Activated CD4-positive, alpha-beta T cell treated with anti-CD3 and anti-CD28 coated beads, Interleukin-2, Interleukin-4, amounts not matched to agents 100 ng/mL and 50 ng/mL, durations not matched to agents 16 hours and 8 hours (primary cell): Measurements from ENCODE around the gene ADAR.
A peak's percentile ranks its signal among the peaks of the same experiment; 100 is the strongest.
"Not testable (repeated sequence)": the region's sequence is repeated elsewhere in the genome, so short reads cannot be mapped to it uniquely, and the experiment has no call there.

ENCODE experiments used
- DNase-seq: peaks from one replicate; pipeline ENCODE4 v3.0.0-alpha.2; 2020; ENCODE audit warnings: low spot score

The ADAR gene, protein sequence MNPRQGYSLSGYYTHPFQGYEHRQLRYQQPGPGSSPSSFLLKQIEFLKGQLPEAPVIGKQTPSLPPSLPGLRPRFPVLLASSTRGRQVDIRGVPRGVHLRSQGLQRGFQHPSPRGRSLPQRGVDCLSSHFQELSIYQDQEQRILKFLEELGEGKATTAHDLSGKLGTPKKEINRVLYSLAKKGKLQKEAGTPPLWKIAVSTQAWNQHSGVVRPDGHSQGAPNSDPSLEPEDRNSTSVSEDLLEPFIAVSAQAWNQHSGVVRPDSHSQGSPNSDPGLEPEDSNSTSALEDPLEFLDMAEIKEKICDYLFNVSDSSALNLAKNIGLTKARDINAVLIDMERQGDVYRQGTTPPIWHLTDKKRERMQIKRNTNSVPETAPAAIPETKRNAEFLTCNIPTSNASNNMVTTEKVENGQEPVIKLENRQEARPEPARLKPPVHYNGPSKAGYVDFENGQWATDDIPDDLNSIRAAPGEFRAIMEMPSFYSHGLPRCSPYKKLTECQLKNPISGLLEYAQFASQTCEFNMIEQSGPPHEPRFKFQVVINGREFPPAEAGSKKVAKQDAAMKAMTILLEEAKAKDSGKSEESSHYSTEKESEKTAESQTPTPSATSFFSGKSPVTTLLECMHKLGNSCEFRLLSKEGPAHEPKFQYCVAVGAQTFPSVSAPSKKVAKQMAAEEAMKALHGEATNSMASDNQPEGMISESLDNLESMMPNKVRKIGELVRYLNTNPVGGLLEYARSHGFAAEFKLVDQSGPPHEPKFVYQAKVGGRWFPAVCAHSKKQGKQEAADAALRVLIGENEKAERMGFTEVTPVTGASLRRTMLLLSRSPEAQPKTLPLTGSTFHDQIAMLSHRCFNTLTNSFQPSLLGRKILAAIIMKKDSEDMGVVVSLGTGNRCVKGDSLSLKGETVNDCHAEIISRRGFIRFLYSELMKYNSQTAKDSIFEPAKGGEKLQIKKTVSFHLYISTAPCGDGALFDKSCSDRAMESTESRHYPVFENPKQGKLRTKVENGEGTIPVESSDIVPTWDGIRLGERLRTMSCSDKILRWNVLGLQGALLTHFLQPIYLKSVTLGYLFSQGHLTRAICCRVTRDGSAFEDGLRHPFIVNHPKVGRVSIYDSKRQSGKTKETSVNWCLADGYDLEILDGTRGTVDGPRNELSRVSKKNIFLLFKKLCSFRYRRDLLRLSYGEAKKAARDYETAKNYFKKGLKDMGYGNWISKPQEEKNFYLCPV

DNA sequence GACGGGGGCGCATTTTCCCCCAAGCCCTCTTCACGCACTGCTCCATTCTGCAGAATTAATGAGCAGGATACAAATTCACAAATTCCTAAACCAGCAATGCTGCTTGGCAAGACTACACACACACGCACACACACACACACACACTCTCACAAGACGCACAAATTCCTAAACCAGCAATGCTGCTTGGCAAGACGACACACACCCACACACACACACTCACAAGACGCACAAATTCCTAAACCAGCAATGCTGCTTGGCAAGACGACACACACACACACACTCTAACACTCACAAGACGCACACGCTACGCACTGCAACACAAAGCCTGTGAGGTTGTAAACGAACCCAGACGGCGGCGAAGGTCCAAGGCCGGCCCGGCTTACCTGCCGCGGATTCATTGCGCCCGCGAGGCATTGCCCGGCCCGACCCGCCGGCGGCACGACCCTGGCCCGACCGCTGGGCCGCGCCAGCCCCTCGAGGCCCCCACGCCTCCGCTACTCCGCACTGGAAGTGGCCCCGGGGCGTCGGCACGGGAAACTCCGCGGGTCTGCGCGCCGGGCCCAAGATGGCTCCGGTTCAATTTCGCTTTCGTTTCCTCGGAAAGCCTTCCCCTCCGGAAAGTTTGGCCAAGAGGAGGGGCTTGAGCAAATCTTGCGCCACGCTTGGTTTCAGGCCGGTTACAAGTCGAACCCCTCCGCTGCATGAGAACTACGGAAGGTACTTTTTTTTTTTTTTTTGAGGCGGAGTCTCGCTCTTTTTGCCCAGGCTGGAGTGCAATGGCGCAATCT lies at the start of gene ADAR:
Gene ADAR (minus strand): TSS at position 578 of the 788 bp plus-strand sequence. CDS start 180 bp downstream, at position 398.
- DNase-seq: peak; percentile 95

DNA sequence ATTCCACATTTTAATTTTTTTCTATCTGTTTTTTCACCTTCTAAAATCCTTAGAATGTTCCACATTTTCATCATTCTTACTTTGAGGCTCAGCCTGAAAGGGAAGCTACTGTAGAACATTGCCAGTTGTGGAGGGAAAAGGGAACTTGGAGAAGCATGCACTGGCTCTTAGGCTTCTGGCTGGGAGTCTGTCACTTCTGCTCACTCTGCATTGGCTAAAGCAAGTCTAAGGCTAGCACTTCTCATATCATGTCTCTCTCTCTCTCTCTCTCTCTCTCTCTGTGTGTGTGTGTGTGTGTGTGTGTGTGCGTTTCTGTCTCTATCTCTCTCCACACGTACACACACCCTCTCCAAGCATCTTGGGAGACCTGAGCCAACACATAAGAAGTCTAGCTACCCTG lies 49.6 kb upstream of the ADAR start:
- no peak for DNase-seq

DNA sequence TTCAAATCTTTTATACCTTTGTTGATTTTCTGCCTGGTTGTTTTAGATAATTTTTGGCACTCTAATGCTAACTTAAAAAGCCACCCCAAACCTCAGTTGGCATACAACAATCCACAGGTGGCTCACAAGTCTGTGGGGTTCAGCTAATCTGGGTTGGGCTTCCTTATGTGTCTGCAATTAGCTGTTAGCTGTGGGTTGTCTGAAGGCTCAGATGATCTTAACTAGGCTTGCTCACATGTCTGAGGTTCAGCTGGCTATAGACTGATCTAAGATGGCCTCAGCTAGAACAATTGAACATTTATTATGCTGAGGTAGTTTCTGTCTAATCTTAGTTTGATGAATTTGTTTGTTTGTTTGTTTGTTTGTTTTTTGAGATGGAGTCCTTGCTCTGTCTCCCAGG lies 44.9 kb upstream of the ADAR start:
- DNase-seq: no peak

- DNase-seq: not testable (repeated sequence)
Observed at GRCh38 chr1:154644724-154645123, 36.7 kb upstream of the ADAR start.

DNA sequence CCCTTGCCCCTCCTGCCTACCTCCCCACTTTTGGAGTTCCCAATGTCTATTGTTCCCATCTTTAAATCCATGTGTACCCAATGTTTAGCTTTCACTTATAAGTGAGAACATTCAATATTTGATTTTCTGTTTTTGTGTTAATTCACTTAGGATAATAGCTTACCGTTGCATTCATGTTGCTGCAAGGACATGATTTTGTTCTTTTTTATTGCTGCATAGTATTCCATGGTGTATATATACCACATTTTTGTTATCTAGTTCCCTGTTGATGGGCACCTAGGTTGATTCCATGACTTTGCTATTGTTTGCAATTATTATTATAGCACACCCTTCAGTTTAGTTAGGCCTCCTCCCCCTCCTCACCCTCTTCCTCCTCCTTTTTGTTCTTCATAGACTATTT lies 33.5 kb upstream of the ADAR start:
- no peak for DNase-seq

DNA sequence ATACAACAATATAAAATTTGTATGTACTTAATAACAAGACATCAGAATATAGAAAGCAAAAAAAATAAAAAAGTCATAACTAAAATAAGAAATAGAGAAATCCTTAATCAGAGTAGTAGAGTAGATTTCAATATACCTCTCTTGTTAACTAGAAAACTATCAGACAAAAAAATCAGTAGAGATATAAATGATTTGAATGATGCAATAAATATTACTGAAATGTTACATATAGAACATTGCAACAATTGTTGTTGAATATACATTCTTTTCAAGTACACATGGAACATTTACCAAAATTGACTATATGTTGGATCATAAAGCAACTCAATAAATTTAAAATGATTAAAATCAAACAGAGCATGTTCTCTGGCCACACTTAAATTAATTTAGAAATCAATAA lies 31.9 kb upstream of the ADAR start:
- DNase-seq: no peak

DNA sequence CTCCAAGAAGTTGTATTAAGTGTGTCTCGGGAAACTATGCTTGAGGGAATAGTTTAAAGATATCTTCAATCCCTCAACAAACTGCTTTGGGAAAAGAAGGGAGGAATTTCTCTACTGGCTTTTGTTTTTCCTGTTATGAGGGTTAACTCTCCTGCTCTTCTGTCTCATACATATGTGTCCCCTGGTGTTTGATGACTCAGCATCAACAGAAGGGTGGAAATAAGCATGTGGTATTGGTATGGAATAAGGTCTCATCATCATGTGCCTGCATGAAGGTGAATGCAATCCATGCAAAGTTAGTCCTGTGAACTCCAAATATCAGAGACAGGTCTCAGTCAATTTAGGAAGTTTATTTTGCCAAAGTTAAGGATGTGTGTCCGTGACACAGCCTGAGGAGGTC lies 27.2 kb upstream of the ADAR start:
- DNase-seq: no peak

DNA sequence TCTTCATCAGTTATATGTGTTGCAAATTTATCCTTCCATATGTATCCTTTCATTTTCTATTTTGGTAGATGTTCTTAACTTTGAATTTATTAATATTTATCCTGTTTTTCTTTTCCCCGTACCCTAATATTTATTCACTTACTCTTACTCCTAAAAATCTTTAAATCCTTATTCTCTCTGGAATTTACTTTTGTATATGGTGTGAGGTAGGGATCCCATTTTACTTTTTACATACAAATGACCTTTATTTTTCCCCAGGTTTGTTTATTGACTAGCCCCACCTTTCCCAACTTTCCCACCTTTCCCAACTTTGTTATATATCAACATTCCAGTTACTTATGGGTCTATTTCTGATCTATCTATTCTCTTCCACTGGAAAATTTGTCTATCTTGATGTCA lies 21.7 kb upstream of the ADAR start:
- no peak for DNase-seq

DNA sequence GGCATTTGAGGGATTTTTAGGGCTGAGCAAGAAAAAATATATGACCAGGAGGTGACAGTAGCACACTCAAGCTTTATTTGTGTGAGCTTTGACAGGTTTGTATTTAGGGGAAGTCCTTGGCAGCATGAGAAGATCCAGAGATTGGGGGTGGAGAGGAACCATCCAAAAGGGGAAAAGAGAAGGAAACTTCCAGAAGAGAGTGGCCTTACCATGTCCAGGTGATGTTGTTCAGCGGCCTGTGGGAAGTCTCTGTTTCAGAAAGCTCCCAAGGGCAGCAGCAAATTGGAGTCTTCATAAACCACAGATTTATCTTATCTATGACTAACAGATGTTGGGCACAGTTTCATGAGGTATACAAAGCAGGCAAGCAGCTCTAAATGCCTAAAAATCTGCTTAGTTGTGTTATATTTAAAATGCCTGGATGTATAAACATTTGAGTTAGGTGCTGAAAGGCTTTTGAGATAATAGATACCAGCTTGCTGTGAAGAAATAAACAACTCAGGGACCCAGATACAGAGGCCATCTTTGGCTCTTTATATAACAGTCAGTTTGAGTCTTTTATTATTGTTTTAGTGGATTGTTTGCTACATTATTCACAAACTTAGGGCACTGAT lies 21.2 kb upstream of the ADAR start:
- DNase-seq: no peak

GRCh38 chr1:154628121-154628405 lies 20.1 kb upstream of the ADAR start:
- DNase-seq: no peak

- peak; percentile 92 for DNase-seq
Observed at GRCh38 chr1:154627257-154628120, 19.5 kb upstream of the ADAR start.

GRCh38 chr1:154626456-154627256 lies 18.7 kb upstream of the ADAR start:
- no peak for DNase-seq

GRCh38 chr1:154624746-154625643 lies 17.0 kb upstream of the ADAR start:
- no peak for DNase-seq

DNA sequence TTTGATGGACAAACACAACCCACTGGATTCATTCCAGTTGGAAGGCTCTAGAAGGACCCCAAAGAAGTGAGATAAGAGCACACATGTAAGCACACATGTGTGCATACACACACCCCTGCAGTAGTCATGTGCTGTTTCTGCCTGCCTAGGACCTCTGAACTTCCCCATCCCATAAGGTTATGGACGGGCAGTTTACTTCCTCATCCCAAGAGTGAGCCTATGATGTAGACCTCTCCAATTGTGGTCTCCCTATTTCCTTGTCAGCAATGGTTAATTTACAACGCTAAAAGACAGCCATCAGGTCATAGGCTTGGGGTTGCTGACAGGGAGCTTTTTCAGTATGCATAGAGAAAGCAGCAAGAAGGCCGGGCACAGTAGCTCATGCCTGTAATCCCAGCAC lies 15.4 kb upstream of the ADAR start:
- DNase-seq: no peak

- DNase-seq: no peak
Observed at GRCh38 chr1:154622503-154623039, 14.6 kb upstream of the ADAR start.

DNA sequence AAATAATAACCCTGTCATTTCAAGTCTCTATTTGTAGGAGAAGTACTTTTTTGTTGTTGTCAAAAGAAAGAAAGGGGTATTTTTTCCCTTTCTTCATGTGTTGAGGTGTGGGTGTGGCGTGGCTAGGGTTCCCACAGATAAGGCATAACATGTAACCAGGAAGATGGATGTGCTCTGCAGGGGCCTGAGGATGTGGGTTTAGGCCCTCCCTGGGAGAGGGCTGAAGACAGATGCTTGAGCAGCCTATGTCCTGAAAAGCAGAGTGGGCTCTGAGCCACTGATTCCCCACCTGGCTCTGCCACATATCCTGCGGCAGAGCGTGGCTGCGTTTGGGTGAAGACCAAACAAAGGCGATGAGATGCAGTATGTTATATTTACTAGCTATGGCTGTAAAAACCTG lies 13.9 kb upstream of the ADAR start:
- DNase-seq: no peak

- no peak for DNase-seq
Observed at GRCh38 chr1:154620751-154621150, 12.8 kb upstream of the ADAR start.
